H1 (cell line): ENCODE results near the gene TSPAN33. TPM values are rescaled to one million over a fixed set of nuclear protein-coding genes. Genes with fewer than 3 reads are reported as not detected.

Experiments
- RAD21 ChIP-seq, 2 experiments: IDR thresholded peaks in 1 of 2; conservative IDR thresholded peaks in 1 of 2; 2 replicates each; pipeline ENCODE4 v1.6.1; 2011; ENCODE audit warnings: low read depth in 2 of 2, low read length in 2 of 2, improper control_type of control experiment in 1 of 2, inconsistent platforms in 1 of 2, mild to moderate bottlenecking in 1 of 2, moderate library complexity in 1 of 2
- polyA plus RNA-seq, 7 experiments: library from polyadenylated mRNA; depleted of rRNA in 3 of 7; stranded (reverse) in 5 of 7; unstranded in 2 of 7; fragments of >200 nt in 5 of 7; fragments of 200-250 nt in 2 of 7; gene quantifications; 1 replicate in 5 of 7; 2 replicates in 1 of 7; 4 replicates in 1 of 7; pipeline versions ENCODE4 v1.2.1 to v1.2.3, GENCODE V29; 2011 to 2013; ENCODE audit warnings: missing spikeins in 2 of 7, mixed read lengths in 2 of 7
- total RNA-seq: library from RNA; stranded (reverse); fragmentation: NEBNext Ultra II Directional; extraction: Animal tissue kit (Norgen Biotek cat#: 25700); gene quantifications from 2 replicates; pipeline ENCODE4 v1.2.1, GENCODE V29; 2021
- TF ChIP-seq, protein P1 (sequence below): fragments of 300-600 bp; sonication (generic); IDR thresholded peaks from 2 replicates; pipeline ENCODE4 v1.7.1; 2012; ENCODE audit warnings: low read length, moderate library complexity, mild to moderate bottlenecking, inconsistent platforms; ENCODE audit not compliant: insufficient replicate concordance

Gene TSPAN33
- total and polyA plus RNA-seq, 2 of the 8 experiments (the other 6 are each of a cell fraction or from before 2014, with no cell fraction given): 42.8 to 47.1 TPM

DNA sequence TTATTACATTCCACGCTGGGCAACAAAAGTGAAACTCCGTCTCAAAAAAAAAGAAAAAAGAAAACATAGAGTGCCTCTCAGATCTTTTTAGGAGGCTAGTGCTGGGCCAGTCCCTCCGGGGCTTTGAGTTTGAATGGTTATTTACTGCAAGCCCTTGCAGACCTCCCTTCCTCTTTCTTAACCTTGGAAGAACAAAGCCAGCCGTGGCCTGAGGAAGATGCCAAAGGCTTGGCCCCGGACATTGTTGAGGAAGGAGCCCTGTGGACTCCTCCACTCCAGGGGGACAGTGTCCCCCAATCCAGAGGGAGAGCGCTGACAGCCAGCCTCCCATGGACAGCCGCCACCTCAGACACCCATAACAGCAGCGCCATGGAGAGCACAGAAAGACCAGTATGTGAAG, 5.0 kb downstream of the TSPAN33 start (continued):
- TF ChIP-seq, protein P1, sequence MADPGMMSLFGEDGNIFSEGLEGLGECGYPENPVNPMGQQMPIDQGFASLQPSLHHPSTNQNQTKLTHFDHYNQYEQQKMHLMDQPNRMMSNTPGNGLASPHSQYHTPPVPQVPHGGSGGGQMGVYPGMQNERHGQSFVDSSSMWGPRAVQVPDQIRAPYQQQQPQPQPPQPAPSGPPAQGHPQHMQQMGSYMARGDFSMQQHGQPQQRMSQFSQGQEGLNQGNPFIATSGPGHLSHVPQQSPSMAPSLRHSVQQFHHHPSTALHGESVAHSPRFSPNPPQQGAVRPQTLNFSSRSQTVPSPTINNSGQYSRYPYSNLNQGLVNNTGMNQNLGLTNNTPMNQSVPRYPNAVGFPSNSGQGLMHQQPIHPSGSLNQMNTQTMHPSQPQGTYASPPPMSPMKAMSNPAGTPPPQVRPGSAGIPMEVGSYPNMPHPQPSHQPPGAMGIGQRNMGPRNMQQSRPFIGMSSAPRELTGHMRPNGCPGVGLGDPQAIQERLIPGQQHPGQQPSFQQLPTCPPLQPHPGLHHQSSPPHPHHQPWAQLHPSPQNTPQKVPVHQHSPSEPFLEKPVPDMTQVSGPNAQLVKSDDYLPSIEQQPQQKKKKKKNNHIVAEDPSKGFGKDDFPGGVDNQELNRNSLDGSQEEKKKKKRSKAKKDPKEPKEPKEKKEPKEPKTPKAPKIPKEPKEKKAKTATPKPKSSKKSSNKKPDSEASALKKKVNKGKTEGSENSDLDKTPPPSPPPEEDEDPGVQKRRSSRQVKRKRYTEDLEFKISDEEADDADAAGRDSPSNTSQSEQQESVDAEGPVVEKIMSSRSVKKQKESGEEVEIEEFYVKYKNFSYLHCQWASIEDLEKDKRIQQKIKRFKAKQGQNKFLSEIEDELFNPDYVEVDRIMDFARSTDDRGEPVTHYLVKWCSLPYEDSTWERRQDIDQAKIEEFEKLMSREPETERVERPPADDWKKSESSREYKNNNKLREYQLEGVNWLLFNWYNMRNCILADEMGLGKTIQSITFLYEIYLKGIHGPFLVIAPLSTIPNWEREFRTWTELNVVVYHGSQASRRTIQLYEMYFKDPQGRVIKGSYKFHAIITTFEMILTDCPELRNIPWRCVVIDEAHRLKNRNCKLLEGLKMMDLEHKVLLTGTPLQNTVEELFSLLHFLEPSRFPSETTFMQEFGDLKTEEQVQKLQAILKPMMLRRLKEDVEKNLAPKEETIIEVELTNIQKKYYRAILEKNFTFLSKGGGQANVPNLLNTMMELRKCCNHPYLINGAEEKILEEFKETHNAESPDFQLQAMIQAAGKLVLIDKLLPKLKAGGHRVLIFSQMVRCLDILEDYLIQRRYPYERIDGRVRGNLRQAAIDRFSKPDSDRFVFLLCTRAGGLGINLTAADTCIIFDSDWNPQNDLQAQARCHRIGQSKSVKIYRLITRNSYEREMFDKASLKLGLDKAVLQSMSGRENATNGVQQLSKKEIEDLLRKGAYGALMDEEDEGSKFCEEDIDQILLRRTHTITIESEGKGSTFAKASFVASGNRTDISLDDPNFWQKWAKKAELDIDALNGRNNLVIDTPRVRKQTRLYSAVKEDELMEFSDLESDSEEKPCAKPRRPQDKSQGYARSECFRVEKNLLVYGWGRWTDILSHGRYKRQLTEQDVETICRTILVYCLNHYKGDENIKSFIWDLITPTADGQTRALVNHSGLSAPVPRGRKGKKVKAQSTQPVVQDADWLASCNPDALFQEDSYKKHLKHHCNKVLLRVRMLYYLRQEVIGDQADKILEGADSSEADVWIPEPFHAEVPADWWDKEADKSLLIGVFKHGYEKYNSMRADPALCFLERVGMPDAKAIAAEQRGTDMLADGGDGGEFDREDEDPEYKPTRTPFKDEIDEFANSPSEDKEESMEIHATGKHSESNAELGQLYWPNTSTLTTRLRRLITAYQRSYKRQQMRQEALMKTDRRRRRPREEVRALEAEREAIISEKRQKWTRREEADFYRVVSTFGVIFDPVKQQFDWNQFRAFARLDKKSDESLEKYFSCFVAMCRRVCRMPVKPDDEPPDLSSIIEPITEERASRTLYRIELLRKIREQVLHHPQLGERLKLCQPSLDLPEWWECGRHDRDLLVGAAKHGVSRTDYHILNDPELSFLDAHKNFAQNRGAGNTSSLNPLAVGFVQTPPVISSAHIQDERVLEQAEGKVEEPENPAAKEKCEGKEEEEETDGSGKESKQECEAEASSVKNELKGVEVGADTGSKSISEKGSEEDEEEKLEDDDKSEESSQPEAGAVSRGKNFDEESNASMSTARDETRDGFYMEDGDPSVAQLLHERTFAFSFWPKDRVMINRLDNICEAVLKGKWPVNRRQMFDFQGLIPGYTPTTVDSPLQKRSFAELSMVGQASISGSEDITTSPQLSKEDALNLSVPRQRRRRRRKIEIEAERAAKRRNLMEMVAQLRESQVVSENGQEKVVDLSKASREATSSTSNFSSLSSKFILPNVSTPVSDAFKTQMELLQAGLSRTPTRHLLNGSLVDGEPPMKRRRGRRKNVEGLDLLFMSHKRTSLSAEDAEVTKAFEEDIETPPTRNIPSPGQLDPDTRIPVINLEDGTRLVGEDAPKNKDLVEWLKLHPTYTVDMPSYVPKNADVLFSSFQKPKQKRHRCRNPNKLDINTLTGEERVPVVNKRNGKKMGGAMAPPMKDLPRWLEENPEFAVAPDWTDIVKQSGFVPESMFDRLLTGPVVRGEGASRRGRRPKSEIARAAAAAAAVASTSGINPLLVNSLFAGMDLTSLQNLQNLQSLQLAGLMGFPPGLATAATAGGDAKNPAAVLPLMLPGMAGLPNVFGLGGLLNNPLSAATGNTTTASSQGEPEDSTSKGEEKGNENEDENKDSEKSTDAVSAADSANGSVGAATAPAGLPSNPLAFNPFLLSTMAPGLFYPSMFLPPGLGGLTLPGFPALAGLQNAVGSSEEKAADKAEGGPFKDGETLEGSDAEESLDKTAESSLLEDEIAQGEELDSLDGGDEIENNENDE: no peak
- no peak for TF ChIP-seq RAD21 (IDR thresholded peaks at IDR 0.05 in 1 of 2, conservative IDR thresholded peaks at IDR 0.05 in 1 of 2; ENCODE audit: low read depth in 2 of 2, low read length in 2 of 2)
